Activated naive CD4-positive, alpha-beta T cell treated with Interleukin-2 at 50 U/mL for 16 hours (primary cell): ENCODE measurements around the gene KBTBD13.
"Not testable (repeated sequence)": the region's sequence is repeated elsewhere in the genome, so short reads cannot be mapped to it uniquely, and the experiment has no call there.

ENCODE experiments used
- DNase-seq: peaks from one replicate; pipeline ENCODE4 v3.0.0-alpha.2; 2020

Gene KBTBD13

GRCh38 chr15:65071381-65071811 is 5.2 kb upstream of the KBTBD13 start:
- no peak for DNase-seq

GRCh38 chr15:65072027-65072426 is 4.5 kb upstream of the KBTBD13 start:
- DNase-seq = no peak

- no peak for DNase-seq
Observed at GRCh38 chr15:65072617-65073016, 3.9 kb upstream of the KBTBD13 start.

- DNase-seq = not testable (repeated sequence)
Observed at GRCh38 chr15:65074946-65075345, 1.6 kb upstream of the KBTBD13 start.

GRCh38 chr15:65075607-65076395 is 745 bp upstream of the KBTBD13 start:
- not testable (repeated sequence) for DNase-seq

GRCh38 chr15:65077291-65077980 is 890 bp downstream of the KBTBD13 start:
- no peak for DNase-seq

GRCh38 chr15:65077981-65078352 is 1.4 kb downstream of the KBTBD13 start:
- peak; percentile 55 for DNase-seq

- DNase-seq = no peak
Observed at GRCh38 chr15:65079580-65079979, 3.0 kb downstream of the KBTBD13 start.

GRCh38 chr15:65081270-65081669 is 4.7 kb downstream of the KBTBD13 start:
- DNase-seq = no peak

- DNase-seq = peak; percentile 11
Observed at GRCh38 chr15:65081758-65082157, 5.2 kb downstream of the KBTBD13 start.

GRCh38 chr15:65082303-65082953 is 5.9 kb downstream of the KBTBD13 start:
- peak; percentile 14 for DNase-seq

- DNase-seq = no peak
Observed at GRCh38 chr15:65083262-65083701, 6.7 kb downstream of the KBTBD13 start.

- DNase-seq = no peak
Observed at GRCh38 chr15:65084500-65085206, 8.1 kb downstream of the KBTBD13 start.

GRCh38 chr15:65085207-65085753 is 8.7 kb downstream of the KBTBD13 start:
- DNase-seq = no peak

GRCh38 chr15:65085990-65086679 is 9.6 kb downstream of the KBTBD13 start:
- no peak for DNase-seq

- DNase-seq = no peak
Observed at GRCh38 chr15:65086680-65087111, 10.2 kb downstream of the KBTBD13 start.

GRCh38 chr15:65087411-65087810 is 10.9 kb downstream of the KBTBD13 start:
- DNase-seq = no peak

GRCh38 chr15:65087873-65088642 is 11.5 kb downstream of the KBTBD13 start:
- DNase-seq = no peak

- DNase-seq = no peak
Observed at GRCh38 chr15:65088643-65089021, 12.1 kb downstream of the KBTBD13 start.

GRCh38 chr15:65089206-65089824 is 12.8 kb downstream of the KBTBD13 start:
- DNase-seq = no peak
